K562 (cell line): ENCODE data around the gene GAD1. TPM values are rescaled to one million over a fixed set of nuclear protein-coding genes. Genes with fewer than 3 reads are reported as not detected.

Source experiments
- ATAC-seq: fragments of 200-7000 bp; cut with Tn5 transposase; 3 replicates; pipeline ENCODE4 v1.9.1; 2020; ENCODE audit warnings: moderate library complexity
- BruUV-seq: library from RNA; stranded (reverse); fragments of 400-500 nt; replicated peaks from 2 replicates; lab custom pipeline; 2021; lab: Mats Ljungman, UMichigan
- CTCF ChIA-PET: fragments of 300-600 bp; formaldehyde crosslinking; extraction: SDS; loops from one replicate; lab custom pipeline; 2021; ENCODE audit warnings: low intra/inter-chr PET ratio; lab: Yijun Ruan, JAX
- POLR2A ChIA-PET: fragments of 300-600, 350-650 bp; sonication (Branson Sonifier 250); formaldehyde crosslinking; extraction: SDS; loops from one replicate; lab custom pipeline; 2021; ENCODE audit warnings: antibody characterized with exemption, inconsistent platforms; lab: Yijun Ruan, JAX
- DNase-seq, 4 experiments: peaks; one replicate each; pipeline versions ENCODE4 v3.0.0 to v3.0.0-alpha.2; 2011 to 2018; ENCODE audit warnings: low spot score in 3 of 4, mixed read lengths in 3 of 4; ENCODE audit errors: extremely low read depth in 1 of 4
- FAIRE-seq: peaks from 2 replicates; lab custom pipeline; 2011; peaks lifted over from hg19 to GRCh38; lab: Jason Lieb, UNC
- H2AFZ ChIP-seq: 2 replicates; pipeline ENCODE4 v1.6.0; 2011; ENCODE audit warnings: low read depth, low read length, control low read depth, inconsistent platforms
- H3K27ac ChIP-seq: fragments of 200-600 bp; 3 replicates; pipeline ENCODE4 v1.8.0; 2011; ENCODE audit warnings: low read depth, mild to moderate bottlenecking, control low read depth, inconsistent platforms, low read length, moderate library complexity, mixed read lengths; ENCODE audit errors: extremely low read depth
- H3K27me3 ChIP-seq, 2 experiments: fragments of 300-600 bp in 1 of 2; 2 replicates in 1 of 2; 3 replicates in 1 of 2; pipeline versions ENCODE4 v1.6.0 to v1.8.0; 2011; ENCODE audit warnings: inconsistent platforms in 2 of 2, low read length in 2 of 2, mild to moderate bottlenecking in 1 of 2, mixed read lengths in 1 of 2, moderate library complexity in 1 of 2; ENCODE audit not compliant: control insufficient read depth in 2 of 2, insufficient read depth in 2 of 2
- H3K36me3 ChIP-seq: fragments of 300-600 bp; 3 replicates; pipeline ENCODE4 v1.8.0; 2011; ENCODE audit warnings: mild to moderate bottlenecking, low read length, inconsistent platforms; ENCODE audit not compliant: control insufficient read depth, insufficient read depth
- H3K4me1 ChIP-seq, 2 experiments: fragments of 200-600 bp in 1 of 2; replicated peaks in 1 of 2; 2 replicates in 1 of 2; 3 replicates in 1 of 2; pipeline versions ENCODE4 v1.5.1 to v1.8.0; 2011; ENCODE audit warnings: inconsistent platforms in 2 of 2, low read length in 2 of 2, mild to moderate bottlenecking in 1 of 2, mixed read lengths in 1 of 2, moderate library complexity in 1 of 2; ENCODE audit not compliant: control insufficient read depth in 2 of 2, insufficient read depth in 2 of 2
- H3K4me2 ChIP-seq: 2 replicates; pipeline ENCODE4 v1.6.1; 2011; ENCODE audit warnings: low read length, control low read depth, inconsistent platforms, mixed read lengths; ENCODE audit not compliant: insufficient read depth
- H3K4me3 ChIP-seq: fragments of 200-600 bp; sonication (generic), shearing (Covaris generic); 2 replicates; pipeline ENCODE4 v1.5.1; 2016; ENCODE audit warnings: control low read depth, inconsistent platforms
- H3K79me2 ChIP-seq: fragments of 200-600 bp; 3 replicates; pipeline ENCODE4 v1.8.0; 2011; ENCODE audit warnings: low read length, inconsistent platforms; ENCODE audit not compliant: control insufficient read depth, insufficient read depth
- H3K9ac ChIP-seq, 2 experiments: 2 replicates each; pipeline versions ENCODE4 v1.6.0 to v1.6.1; 2011; ENCODE audit warnings: low read depth in 2 of 2, low read length in 2 of 2, control low read depth in 1 of 2, inconsistent platforms in 1 of 2, mild to moderate bottlenecking in 1 of 2, mixed read lengths in 1 of 2; ENCODE audit not compliant: insufficient read depth in 1 of 2
- H3K9me1 ChIP-seq: one replicate; pipeline ENCODE4 v1.6.0; 2011; ENCODE audit warnings: inconsistent platforms, mild to moderate bottlenecking, low read length, moderate library complexity; ENCODE audit not compliant: control insufficient read depth, insufficient read depth
- H3K9me3 ChIP-seq: replicated peaks from 2 replicates; pipeline ENCODE4 v1.5.1; 2011; ENCODE audit warnings: low read depth, low read length, inconsistent platforms; ENCODE audit not compliant: control insufficient read depth, insufficient read depth
- H4K20me1 ChIP-seq: replicated peaks from 2 replicates; pipeline ENCODE4 v1.6.1; 2011; ENCODE audit warnings: low read length, inconsistent platforms, mixed read lengths; ENCODE audit not compliant: control insufficient read depth, insufficient read depth
- WGBS: fragments of 100-300 bp; shearing (Covaris generic); methylation state at CpG from one replicate; pipeline ENCODE4 v1.1.6; 2016; ENCODE audit warnings: low coverage, mixed read lengths; ENCODE audit not compliant: insufficient coverage; ENCODE audit errors: missing lambda C conversion rate; 5-methylcytosine and 5-hydroxymethylcytosine counted together
- in situ Hi-C: fragments of 300-500 bp; cut with MboI; formaldehyde crosslinking; loops from 4 replicates; pipeline ENCODE4 v1.15.0; 2018; ENCODE audit warnings: inconsistent platforms, mixed read lengths
- intact Hi-C: fragments of 100-400 bp; cut with micrococcal nuclease; formaldehyde crosslinking; loops from 2 replicates; pipeline ENCODE4 v1.14.2; 2022
- polyA plus RNA-seq, 8 experiments: library from polyadenylated mRNA; depleted of rRNA in 4 of 8; stranded (reverse) in 5 of 8; unstranded in 3 of 8; fragments of >200 nt; fragmentation: Nextera tagmentation in 2 of 8; fragmentation: Illumina TruSeq in 1 of 8; extraction: Ambion mirVana in 2 of 8; extraction: Trizol in 1 of 8; gene quantifications; 2 replicates each; pipeline versions ENCODE4 v1.2.1 to v1.2.3, GENCODE V29; 2011 to 2014; ENCODE audit warnings: inconsistent platforms in 1 of 8, missing spikeins in 1 of 8
- total RNA-seq, 7 experiments: library from RNA; depleted of rRNA in 6 of 7; stranded (reverse); fragments of >200 nt in 6 of 7; fragmentation: Illumina TruSeq in 2 of 7; extraction: Trizol in 2 of 7; gene quantifications; 2 replicates each; pipeline versions ENCODE4 v1.2.1 to v1.2.3, GENCODE V29; 2011 to 2021; ENCODE audit warnings: low replicate concordance in 1 of 7
- TF ChIP-seq, protein P1 (sequence below): fragments of 450-650 bp; IDR thresholded peaks from 2 replicates; pipeline ENCODE4 v1.6.1; 2016; ENCODE audit warnings: mild to moderate bottlenecking
- TF ChIP-seq, protein P2 (sequence below): sonication (generic); formaldehyde crosslinking; IDR thresholded peaks from 2 replicates; pipeline ENCODE4 v1.8.1; 2023; ENCODE audit warnings: mild to moderate bottlenecking, missing genetic modification reagents

Gene GAD1
- total and polyA plus RNA-seq, 9 of the 15 experiments (the other 6 are each of a cell fraction or from before 2014, with no cell fraction given) = 2.7 to 29.1 (median 15.7) TPM

GRCh38 chr2:170818752-170819470 lies 2.2 kb downstream of the GAD1 start:
- Histone ChIP-seq H3K36me3 (no peaks in the 10 kb centered on the region), H2AFZ (no peak overlapping the region), H4K20me1 (no peaks in the 10 kb centered on the region), H3K4me1 (peaks cover 6 to 73% of the 10 kb centered on the region in 2 experiments), H3K9me3 (no peaks in the 10 kb centered on the region; the same call in 1 of the 2 replicates), H3K79me2 (no peaks in the 10 kb centered on the region; the same call in 2 of the 3 replicates), H3K9ac (no peak overlapping the region), H3K4me2 (no peak overlapping the region), H3K9me1 (no peaks in the 10 kb centered on the region), H3K27ac (no peak overlapping the region), H3K27me3 (peaks cover 0 to 7% of the 10 kb centered on the region in 2 experiments; a peak in 1 of 5 replicates), H3K4me3 (no peak overlapping the region)
- TSS peak; percentile 43 for BruUV-seq
- DNase-seq (no peak), ATAC-seq (no peak), FAIRE-seq (no peak)
- ChIA-PET POLR2A (interaction anchor here (0.5 to 0.9 kb wide), 4 partner anchors 8 to 580 kb away, joined by 3 read pairs; no protein-coding TSS in a partner anchor), CTCF (no interaction called here)
- intact Hi-C loops (loop anchor here (10.0 kb wide), 1 partner anchor 294 kb away; no protein-coding TSS in a partner anchor), in situ Hi-C loops (loop anchor here (10.0 to 25.0 kb wide), 2 partner anchors 454 to 882 kb away; no protein-coding TSS in a partner anchor)
- TF ChIP-seq, protein P1, sequence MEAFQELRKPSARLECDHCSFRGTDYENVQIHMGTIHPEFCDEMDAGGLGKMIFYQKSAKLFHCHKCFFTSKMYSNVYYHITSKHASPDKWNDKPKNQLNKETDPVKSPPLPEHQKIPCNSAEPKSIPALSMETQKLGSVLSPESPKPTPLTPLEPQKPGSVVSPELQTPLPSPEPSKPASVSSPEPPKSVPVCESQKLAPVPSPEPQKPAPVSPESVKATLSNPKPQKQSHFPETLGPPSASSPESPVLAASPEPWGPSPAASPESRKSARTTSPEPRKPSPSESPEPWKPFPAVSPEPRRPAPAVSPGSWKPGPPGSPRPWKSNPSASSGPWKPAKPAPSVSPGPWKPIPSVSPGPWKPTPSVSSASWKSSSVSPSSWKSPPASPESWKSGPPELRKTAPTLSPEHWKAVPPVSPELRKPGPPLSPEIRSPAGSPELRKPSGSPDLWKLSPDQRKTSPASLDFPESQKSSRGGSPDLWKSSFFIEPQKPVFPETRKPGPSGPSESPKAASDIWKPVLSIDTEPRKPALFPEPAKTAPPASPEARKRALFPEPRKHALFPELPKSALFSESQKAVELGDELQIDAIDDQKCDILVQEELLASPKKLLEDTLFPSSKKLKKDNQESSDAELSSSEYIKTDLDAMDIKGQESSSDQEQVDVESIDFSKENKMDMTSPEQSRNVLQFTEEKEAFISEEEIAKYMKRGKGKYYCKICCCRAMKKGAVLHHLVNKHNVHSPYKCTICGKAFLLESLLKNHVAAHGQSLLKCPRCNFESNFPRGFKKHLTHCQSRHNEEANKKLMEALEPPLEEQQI = no peak
- TF ChIP-seq, protein P2, sequence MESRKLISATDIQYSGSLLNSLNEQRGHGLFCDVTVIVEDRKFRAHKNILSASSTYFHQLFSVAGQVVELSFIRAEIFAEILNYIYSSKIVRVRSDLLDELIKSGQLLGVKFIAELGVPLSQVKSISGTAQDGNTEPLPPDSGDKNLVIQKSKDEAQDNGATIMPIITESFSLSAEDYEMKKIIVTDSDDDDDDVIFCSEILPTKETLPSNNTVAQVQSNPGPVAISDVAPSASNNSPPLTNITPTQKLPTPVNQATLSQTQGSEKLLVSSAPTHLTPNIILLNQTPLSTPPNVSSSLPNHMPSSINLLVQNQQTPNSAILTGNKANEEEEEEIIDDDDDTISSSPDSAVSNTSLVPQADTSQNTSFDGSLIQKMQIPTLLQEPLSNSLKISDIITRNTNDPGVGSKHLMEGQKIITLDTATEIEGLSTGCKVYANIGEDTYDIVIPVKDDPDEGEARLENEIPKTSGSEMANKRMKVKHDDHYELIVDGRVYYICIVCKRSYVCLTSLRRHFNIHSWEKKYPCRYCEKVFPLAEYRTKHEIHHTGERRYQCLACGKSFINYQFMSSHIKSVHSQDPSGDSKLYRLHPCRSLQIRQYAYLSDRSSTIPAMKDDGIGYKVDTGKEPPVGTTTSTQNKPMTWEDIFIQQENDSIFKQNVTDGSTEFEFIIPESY (CRISPR knock-in tag) = peak; percentile 20; the same call in 1 of the 2 replicates
- 77% methylated on average over 30 of the region's 30 CpGs for WGBS
